GM10248 (cell line): ENCODE measurements around the gene PSMG4.
A peak's percentile ranks its signal among the peaks of the same experiment; 100 is the strongest.

ENCODE experiments used
- CTCF ChIA-PET: fragments of 300-600 bp; sonication (Branson Sonifier 250); formaldehyde crosslinking; extraction: SDS; loops from one replicate; lab custom pipeline; 2021; ENCODE audit warnings: antibody characterized with exemption; lab: Yijun Ruan, JAX
- POLR2A ChIA-PET: fragments of 350-650 bp; sonication (Branson Sonifier 250); formaldehyde crosslinking; extraction: SDS; loops from one replicate; lab custom pipeline; 2020; ENCODE audit warnings: antibody characterized with exemption; lab: Yijun Ruan, JAX
- DNase-seq: peaks from one replicate; pipeline ENCODE4 v3.0.0; 2012; ENCODE audit errors: extremely low spot score
- TF ChIP-seq, protein P1 (sequence below): IDR thresholded peaks from 2 replicates; pipeline ENCODE4 v1.5.1; 2012; ENCODE audit warnings: mild to moderate bottlenecking, low read depth; ENCODE audit errors: extremely low read depth, missing control alignments, control extremely low read depth

Gene PSMG4

GRCh38 chr6:3293271-3294155 lies 34.8 kb downstream of the PSMG4 start:
- POLR2A ChIA-PET, result no interaction called here
- CTCF ChIA-PET, result no interaction called here

GRCh38 chr6:3294396-3294795 lies 35.6 kb downstream of the PSMG4 start:
- DNase-seq, result no peak
- CTCF ChIA-PET, result interaction anchor here (1.3 to 1.7 kb wide), 3 partner anchors 11 to 15 kb away, joined by 3 to 6 read pairs (median 4); no protein-coding TSS in a partner anchor
- POLR2A ChIA-PET, result no interaction called here
- TF ChIP-seq, protein P1, sequence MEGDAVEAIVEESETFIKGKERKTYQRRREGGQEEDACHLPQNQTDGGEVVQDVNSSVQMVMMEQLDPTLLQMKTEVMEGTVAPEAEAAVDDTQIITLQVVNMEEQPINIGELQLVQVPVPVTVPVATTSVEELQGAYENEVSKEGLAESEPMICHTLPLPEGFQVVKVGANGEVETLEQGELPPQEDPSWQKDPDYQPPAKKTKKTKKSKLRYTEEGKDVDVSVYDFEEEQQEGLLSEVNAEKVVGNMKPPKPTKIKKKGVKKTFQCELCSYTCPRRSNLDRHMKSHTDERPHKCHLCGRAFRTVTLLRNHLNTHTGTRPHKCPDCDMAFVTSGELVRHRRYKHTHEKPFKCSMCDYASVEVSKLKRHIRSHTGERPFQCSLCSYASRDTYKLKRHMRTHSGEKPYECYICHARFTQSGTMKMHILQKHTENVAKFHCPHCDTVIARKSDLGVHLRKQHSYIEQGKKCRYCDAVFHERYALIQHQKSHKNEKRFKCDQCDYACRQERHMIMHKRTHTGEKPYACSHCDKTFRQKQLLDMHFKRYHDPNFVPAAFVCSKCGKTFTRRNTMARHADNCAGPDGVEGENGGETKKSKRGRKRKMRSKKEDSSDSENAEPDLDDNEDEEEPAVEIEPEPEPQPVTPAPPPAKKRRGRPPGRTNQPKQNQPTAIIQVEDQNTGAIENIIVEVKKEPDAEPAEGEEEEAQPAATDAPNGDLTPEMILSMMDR, result no peak

More at GRCh38 chr6:3293271-3294155, 34.8 kb downstream of the PSMG4 start:
- TF ChIP-seq, protein P1, result no peak
- DNase-seq, result no peak

- TF ChIP-seq, protein P1, result peak; percentile 29
- no peak for DNase-seq
- POLR2A ChIA-PET, result no interaction called here
- CTCF ChIA-PET, result interaction anchor here (1.0 to 1.7 kb wide), 5 partner anchors 10 to 446 kb away, joined by 3 to 6 read pairs (median 4); no protein-coding TSS in a partner anchor
These were observed 36.4 kb downstream of the PSMG4 start for GRCh38 chr6:3294921-3295871.

DNA sequence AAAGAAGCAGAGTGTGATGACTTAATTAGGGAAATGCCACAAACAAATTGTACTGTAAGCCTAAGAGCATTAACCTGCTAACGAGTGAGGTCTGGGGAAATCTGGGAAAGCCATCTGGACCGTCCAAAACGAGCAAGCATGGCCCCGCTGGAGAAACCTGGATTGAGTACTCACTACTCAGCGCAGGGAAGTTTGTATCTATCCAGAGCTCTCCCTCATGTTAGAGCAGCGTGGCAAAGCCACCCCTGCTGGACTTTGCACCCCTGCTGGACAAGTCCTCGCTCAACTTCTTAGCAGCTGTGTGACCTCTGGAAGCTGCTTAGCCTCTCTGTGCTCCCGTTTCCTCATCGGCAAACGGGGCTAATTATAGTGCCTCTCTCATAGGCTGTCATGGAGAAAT lies 37.3 kb downstream of the PSMG4 start:
- TF ChIP-seq, protein P1, result no peak
- DNase-seq, result no peak
- CTCF ChIA-PET, result interaction anchor here (1.0 to 1.7 kb wide), 6 partner anchors 9 to 553 kb away, joined by 3 to 6 read pairs (median 4); partner anchors contain the start of gene FAM50B
- POLR2A ChIA-PET, result no interaction called here

- TF ChIP-seq, protein P1, result no peak
- DNase-seq, result no peak
- CTCF ChIA-PET, result interaction anchor here (1.0 to 1.5 kb wide), 5 partner anchors 9 to 552 kb away, joined by 3 to 5 read pairs (median 3); partner anchors contain the start of gene FAM50B
- POLR2A ChIA-PET, result no interaction called here
These were observed 37.8 kb downstream of the PSMG4 start for GRCh38 chr6:3296537-3296936.

DNA sequence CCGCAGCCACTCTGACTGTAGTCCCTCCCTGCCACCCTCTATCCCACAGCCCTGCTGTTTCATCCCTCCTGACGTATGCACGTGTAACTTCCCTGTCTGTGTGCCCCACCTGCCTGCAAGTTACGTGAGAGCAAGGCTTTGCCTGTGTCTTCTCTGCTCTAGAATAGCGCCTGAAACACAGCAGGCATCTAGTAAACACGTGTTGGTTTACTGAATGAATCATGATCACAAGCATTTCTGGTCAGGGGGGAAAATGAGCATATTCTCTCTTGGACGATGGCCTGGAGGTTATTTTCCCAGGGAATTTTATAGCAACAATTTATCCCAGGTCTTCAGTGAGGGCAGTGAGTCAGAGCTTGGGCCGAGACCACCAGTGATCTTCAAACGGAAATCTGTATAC lies 38.3 kb downstream of the PSMG4 start:
- ChIA-PET CTCF (interaction anchor here (1.0 to 1.5 kb wide), 5 partner anchors 9 to 552 kb away, joined by 3 to 5 read pairs (median 3); partner anchors contain the start of gene FAM50B), POLR2A (no interaction called here)
- TF ChIP-seq, protein P1, result no peak
- DNase-seq, result no peak
